ENCODE measurements around the gene ATP6V0B.

DNA sequence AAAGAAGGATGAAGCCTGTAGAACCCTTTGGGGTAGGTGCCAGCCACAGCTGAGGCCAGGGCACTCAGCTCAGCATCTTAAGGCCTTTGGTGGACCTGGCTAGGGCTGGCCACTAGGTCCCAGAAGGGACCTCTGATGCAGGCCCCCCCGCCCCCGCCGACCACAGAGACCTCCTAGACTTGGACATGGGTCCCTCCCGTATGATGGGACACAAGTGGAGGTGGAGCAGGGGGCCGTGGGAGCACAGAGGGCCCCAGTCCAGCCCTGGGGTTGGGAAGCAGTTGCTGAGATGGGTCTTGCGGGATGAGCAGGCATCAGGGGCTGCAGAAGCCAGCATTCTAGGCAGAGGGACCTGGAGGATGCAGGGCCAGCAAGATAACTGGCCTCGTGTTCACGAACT lies 7.5 kb downstream of the ATP6V0B start:
- TF ChIP-seq CTCF (conservative IDR thresholded peaks at IDR 0.05) (no peak), ZFX (IDR thresholded peaks at IDR 0.05) (no peak)

All from C4-2B (cell line).